Smooth muscle cell (in vitro differentiated cells): ENCODE measurements around the gene DPP3. TPM values are rescaled to one million over a fixed set of nuclear protein-coding genes. Genes with fewer than 3 reads are reported as not detected.
A peak's percentile ranks its signal among the peaks of the same experiment; 100 is the strongest.

Experiments used
- DNase-seq: peaks from one replicate; lab custom pipeline; 2025; ENCODE audit not compliant: unreplicated experiment; lab: John Stamatoyannopoulos, UW
- H2AFZ ChIP-seq: fragments of 200-600 bp; sonication (generic); 2 replicates; pipeline ENCODE4 v1.6.0; 2016; ENCODE audit warnings: antibody characterized with exemption, low read depth, mild to moderate bottlenecking
- H3F3A ChIP-seq: fragments of 200-600 bp; sonication (generic); 2 replicates; pipeline ENCODE4 v1.6.0; 2017; ENCODE audit warnings: antibody characterized with exemption, low read depth
- H3K27ac ChIP-seq: fragments of 200-600 bp; sonication (generic); 2 replicates; pipeline ENCODE4 v1.5.1; 2016; ENCODE audit warnings: low read depth, mild to moderate bottlenecking
- H3K27me3 ChIP-seq: fragments of 200-600 bp; sonication (generic); 2 replicates; pipeline ENCODE4 v1.6.1; 2016; ENCODE audit warnings: low read depth, mild to moderate bottlenecking
- H3K36me3 ChIP-seq: fragments of 200-600 bp; sonication (generic); 2 replicates; pipeline ENCODE4 v1.5.1; 2016; ENCODE audit warnings: low read depth
- H3K4me1 ChIP-seq: fragments of 200-600 bp; sonication (generic); 2 replicates; pipeline ENCODE4 v1.5.1; 2016; ENCODE audit warnings: low read depth
- H3K4me2 ChIP-seq: fragments of 200-600 bp; sonication (generic); 2 replicates; pipeline ENCODE4 v1.6.0; 2016; ENCODE audit warnings: mild to moderate bottlenecking
- H3K4me3 ChIP-seq: fragments of 200-600 bp; sonication (generic); 2 replicates; pipeline ENCODE4 v1.5.1; 2016; ENCODE audit warnings: mild to moderate bottlenecking
- H3K79me2 ChIP-seq: fragments of 200-600 bp; sonication (generic); 2 replicates; pipeline ENCODE4 v1.6.0; 2016; ENCODE audit warnings: low read depth, mild to moderate bottlenecking
- H3K9ac ChIP-seq: fragments of 200-600 bp; sonication (generic); 2 replicates; pipeline ENCODE4 v1.6.0; 2016; ENCODE audit warnings: low read depth
- H3K9me3 ChIP-seq: fragments of 200-600 bp; sonication (generic); replicated peaks from 2 replicates; pipeline ENCODE4 v1.5.1; 2016; ENCODE audit warnings: low read depth
- H4K20me1 ChIP-seq: fragments of 200-600 bp; sonication (generic); 2 replicates; pipeline ENCODE4 v1.6.0; 2016; ENCODE audit warnings: low read depth
- WGBS: methylation state at CpG from one replicate; pipeline ENCODE4 v1.1.7; 2016; ENCODE audit warnings: low lambda C conversion rate; 5-methylcytosine and 5-hydroxymethylcytosine counted together
- polyA plus RNA-seq: library from polyadenylated mRNA; unstranded; fragments of >200 nt; fragmentation: Nextera tagmentation; extraction: Ambion mirVana; gene quantifications from 2 replicates; pipeline ENCODE4 v1.2.1, GENCODE V29; 2016
- total RNA-seq: library from RNA; depleted of rRNA; stranded (reverse); fragments of >200 nt; gene quantifications from 2 replicates; pipeline ENCODE4 v1.2.3, GENCODE V29; 2014
- TF ChIP-seq, protein P1 (sequence below): fragments of 200-600 bp; sonication (generic); IDR thresholded peaks from 2 replicates; pipeline ENCODE4 v1.5.1; 2017; ENCODE audit warnings: borderline replicate concordance, mild to moderate bottlenecking, antibody characterized with exemption; ENCODE audit not compliant: insufficient read depth, poor library complexity, severe bottlenecking

Gene DPP3
- total and polyA plus RNA-seq, 2 experiments from 2014 or later, result 34.6 to 40.1 TPM

DNA sequence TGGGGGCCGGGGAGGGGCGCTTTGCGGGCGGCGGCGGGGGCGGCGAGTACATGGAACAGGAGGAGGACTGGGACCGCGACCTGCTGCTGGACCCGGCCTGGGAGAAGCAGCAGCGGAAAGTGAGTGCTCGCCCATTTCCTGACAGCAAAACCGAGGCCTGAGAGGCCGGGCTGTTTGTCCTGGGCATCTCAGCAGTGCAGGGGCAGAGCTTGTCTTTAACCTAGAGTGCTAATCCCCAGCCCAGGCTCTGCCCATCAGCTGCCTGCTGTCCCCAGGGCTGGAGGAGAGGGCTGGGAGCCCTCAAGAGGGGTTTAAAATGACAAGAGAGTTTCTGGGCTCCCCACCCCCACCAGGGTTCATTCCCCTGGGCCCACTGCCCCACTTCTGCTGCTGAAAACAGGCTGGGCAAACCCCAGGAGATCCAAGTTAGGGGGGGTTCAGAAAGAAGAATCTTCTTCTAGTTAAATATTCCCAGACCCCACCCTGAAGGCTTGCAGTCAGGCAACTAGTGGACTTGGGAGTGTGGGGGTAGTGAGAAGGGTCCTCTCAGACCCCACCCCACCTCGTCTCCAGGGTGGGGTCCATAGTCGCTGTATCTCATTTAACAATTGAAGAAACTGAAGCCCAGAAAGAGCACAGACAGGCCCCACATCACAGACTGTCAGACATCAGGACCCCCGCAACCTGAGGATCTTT, 66.9 kb downstream of the DPP3 start:
- Histone ChIP-seq H3K4me2 (peak overlapping the region; percentile 96), H3K4me1 (peaks cover 13% of the 10 kb centered on the region)
- WGBS, result 41% methylated on average over 9 of the region's 18 CpGs

GRCh38 chr11:66547662-66548009, 67.4 kb downstream of the DPP3 start:
- no peaks in the 10 kb centered on the region for H3K36me3 ChIP-seq
- no peaks in the 10 kb centered on the region for H3K9me3 ChIP-seq
- no peaks in the 10 kb centered on the region for H4K20me1 ChIP-seq
- peaks cover 13% of the 10 kb centered on the region for H3K4me1 ChIP-seq
- no peak overlapping the region for H3K27ac ChIP-seq
- H3K79me2 ChIP-seq, result peaks cover 6% of the 10 kb centered on the region
- no peak overlapping the region for H2AFZ ChIP-seq
- H3F3A ChIP-seq, result peaks cover 17% of the 10 kb centered on the region
- no peak overlapping the region for H3K9ac ChIP-seq
- TF ChIP-seq, protein P1, sequence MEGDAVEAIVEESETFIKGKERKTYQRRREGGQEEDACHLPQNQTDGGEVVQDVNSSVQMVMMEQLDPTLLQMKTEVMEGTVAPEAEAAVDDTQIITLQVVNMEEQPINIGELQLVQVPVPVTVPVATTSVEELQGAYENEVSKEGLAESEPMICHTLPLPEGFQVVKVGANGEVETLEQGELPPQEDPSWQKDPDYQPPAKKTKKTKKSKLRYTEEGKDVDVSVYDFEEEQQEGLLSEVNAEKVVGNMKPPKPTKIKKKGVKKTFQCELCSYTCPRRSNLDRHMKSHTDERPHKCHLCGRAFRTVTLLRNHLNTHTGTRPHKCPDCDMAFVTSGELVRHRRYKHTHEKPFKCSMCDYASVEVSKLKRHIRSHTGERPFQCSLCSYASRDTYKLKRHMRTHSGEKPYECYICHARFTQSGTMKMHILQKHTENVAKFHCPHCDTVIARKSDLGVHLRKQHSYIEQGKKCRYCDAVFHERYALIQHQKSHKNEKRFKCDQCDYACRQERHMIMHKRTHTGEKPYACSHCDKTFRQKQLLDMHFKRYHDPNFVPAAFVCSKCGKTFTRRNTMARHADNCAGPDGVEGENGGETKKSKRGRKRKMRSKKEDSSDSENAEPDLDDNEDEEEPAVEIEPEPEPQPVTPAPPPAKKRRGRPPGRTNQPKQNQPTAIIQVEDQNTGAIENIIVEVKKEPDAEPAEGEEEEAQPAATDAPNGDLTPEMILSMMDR, result no peak
- 53% methylated on average over 5 of the region's 5 CpGs for WGBS
- H3K27me3 ChIP-seq, result no peaks in the 10 kb centered on the region
- no peak for DNase-seq
- H3K4me3 ChIP-seq, result no peak overlapping the region
- no peak overlapping the region for H3K4me2 ChIP-seq

More for the DNA sequence above, 66.9 kb downstream of the DPP3 start:
- Histone ChIP-seq H3K9me3 (no peaks in the 10 kb centered on the region), H3F3A (peaks cover 17% of the 10 kb centered on the region), H3K79me2 (peaks cover 6% of the 10 kb centered on the region), H4K20me1 (no peaks in the 10 kb centered on the region), H3K27ac (no peak overlapping the region), H3K36me3 (no peaks in the 10 kb centered on the region), H3K4me3 (peak overlapping the region; percentile 90), H3K27me3 (no peaks in the 10 kb centered on the region), H3K9ac (no peak overlapping the region), H2AFZ (no peak overlapping the region)
- DNase-seq, result no peak
- TF ChIP-seq, protein P1, result no peak

DNA sequence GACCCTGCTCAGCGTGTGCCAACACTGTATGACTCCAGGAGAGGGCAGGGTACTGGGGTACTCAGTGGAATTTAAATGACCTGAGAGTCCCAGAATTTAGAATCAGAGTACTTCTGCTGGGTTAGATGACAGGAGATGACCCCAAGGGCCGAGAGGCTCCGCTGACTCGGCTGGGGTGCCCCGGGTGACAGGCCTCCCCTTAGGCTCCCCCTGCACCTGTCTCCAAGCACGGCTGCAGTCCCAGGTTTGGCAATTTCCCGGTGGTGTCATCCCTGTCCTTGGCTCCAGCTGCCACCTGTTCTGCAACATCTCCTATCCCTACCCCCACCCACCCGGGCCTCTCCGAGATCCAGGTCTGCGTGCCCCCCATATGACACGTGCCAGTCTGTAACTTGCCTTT, 67.8 kb downstream of the DPP3 start:
- H3K79me2 ChIP-seq, result peaks cover 6% of the 10 kb centered on the region

More for the DNA sequence above, 67.8 kb downstream of the DPP3 start:
- Histone ChIP-seq H3K4me2 (no peak overlapping the region), H4K20me1 (no peaks in the 10 kb centered on the region), H3K27me3 (no peaks in the 10 kb centered on the region), H3K4me3 (no peak overlapping the region), H3K9ac (no peak overlapping the region), H3F3A (peaks cover 17% of the 10 kb centered on the region), H3K9me3 (no peaks in the 10 kb centered on the region), H3K36me3 (no peaks in the 10 kb centered on the region), H2AFZ (no peak overlapping the region), H3K27ac (no peak overlapping the region), H3K4me1 (peaks cover 13% of the 10 kb centered on the region)
- TF ChIP-seq, protein P1, result no peak
- 86% methylated on average over 10 of the region's 11 CpGs for WGBS
- no peak for DNase-seq
